ENCODE measurements around the gene SERPINA3.

Gene SERPINA3

GRCh38 chr14:94578712-94579111 is 33.5 kb upstream of the SERPINA3 start:
- no peak for TF ChIP-seq CTCF (IDR thresholded peaks at IDR 0.05; ENCODE audit: low read depth, low read length)
- no peak overlapping the region for H3K4me3 ChIP-seq (ENCODE audit: low read depth, low read length)

DNA sequence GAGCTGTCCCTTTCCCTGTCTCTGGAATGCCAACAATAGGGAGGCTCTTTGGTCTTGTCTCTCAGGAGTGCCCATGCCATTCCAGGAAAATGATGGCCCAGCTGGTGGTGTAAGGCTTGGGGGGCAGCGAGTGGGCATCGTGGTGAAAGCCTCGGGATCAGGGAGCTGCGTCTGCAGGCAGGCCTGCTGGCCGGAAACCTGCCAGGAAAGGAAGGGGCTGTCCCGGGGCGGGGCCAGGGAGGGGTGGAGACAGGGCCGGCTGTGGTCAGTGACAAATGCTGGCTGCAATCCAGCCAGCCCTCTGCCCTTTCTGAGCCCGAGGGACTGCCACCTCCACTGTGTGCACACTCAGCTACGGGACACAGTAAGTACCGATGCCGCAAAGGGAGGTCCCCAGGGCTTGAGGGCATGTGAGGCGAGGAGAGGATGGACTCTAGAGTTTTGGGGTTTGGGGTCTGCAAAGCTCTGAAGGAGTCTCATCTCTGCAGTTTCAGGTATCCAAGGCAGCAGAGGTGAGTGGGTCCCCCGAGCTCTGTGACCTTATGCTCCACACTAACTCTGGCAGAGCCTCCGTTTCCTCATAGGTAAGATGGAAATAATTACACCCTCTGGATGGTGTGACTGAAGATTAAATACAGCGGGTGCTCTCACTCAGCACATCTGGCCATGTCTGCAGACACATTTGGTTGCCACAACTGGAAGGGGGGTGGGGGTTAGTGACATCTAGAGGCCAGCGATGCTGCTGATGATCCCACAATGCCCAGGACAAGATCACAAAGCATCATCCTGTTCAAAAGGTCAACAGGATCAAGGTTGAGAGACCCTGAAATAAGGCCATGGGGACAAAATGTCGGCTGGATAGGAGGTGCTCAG is 30.8 kb upstream of the SERPINA3 start, which contains the start of gene SERPINA5:
TSS of gene SERPINA5 (plus strand) at position 300 of the 873 bp plus-strand sequence. CDS start 5,937 bp downstream, outside the sequence.
- no peak for TF ChIP-seq CTCF (IDR thresholded peaks at IDR 0.05; ENCODE audit: low read depth, low read length)
- H3K4me3 ChIP-seq (ENCODE audit: low read depth, low read length), result no peak within 1 kb of the TSS

GRCh38 chr14:94582199-94582750 is 29.9 kb upstream of the SERPINA3 start:
- no peak overlapping the region for H3K4me3 ChIP-seq (ENCODE audit: low read depth, low read length)
- no peak for TF ChIP-seq CTCF (IDR thresholded peaks at IDR 0.05; ENCODE audit: low read depth, low read length)

GRCh38 chr14:94582851-94583250 is 29.3 kb upstream of the SERPINA3 start:
- no peak for TF ChIP-seq CTCF (IDR thresholded peaks at IDR 0.05; ENCODE audit: low read depth, low read length)
- no peak overlapping the region for H3K4me3 ChIP-seq (ENCODE audit: low read depth, low read length)

- TF ChIP-seq CTCF (IDR thresholded peaks at IDR 0.05; ENCODE audit: low read depth, low read length), result no peak
- no peak overlapping the region for H3K4me3 ChIP-seq (ENCODE audit: low read depth, low read length)
These were observed 28.6 kb upstream of the SERPINA3 start for GRCh38 chr14:94583557-94583956.

DNA sequence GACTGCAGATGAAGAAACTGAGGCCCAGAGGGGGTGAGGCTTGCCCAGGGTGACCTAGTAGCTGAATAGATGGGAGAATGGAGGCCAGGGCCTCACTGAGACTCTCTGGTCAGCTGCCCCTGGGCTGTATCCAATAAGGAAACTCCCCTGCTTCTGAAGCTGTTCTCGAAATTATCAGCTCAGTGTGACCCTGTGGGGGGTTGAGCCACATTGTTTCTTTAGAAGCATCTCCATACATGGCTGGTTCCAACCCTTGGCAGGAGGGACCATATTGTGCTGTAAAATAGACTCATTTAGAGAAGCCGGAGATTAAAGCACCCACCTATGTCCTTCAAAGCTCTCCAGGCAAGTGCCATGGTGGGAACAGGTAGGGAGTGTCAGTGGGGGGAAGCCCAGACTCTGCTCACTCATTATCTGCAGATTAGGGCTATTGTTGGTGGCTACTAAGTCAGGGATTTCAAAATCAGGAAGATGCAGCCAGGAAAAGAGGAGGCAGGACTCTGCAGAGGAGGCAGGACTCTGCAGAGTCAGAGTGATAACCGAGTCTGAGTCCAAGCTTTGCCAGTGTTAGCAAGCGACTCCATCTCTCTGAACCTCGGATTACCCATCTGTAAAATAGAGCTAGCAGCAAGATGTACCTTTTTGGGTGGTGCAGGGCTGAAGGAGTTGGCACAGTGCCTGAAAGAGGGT is 27.5 kb upstream of the SERPINA3 start:
- no peak for TF ChIP-seq CTCF (IDR thresholded peaks at IDR 0.05; ENCODE audit: low read depth, low read length)

More for the DNA sequence above, 27.5 kb upstream of the SERPINA3 start:
- no peak overlapping the region for H3K4me3 ChIP-seq (ENCODE audit: low read depth, low read length)
